ENCODE results near the gene FAM124A.

FAM124A gene

GRCh38 chr13:51180853-51181511 is 41.2 kb upstream of the FAM124A start:
- no peak for TF ChIP-seq CTCF (conservative IDR thresholded peaks at IDR 0.05; ENCODE audit: low read length)
- DNase-seq (ENCODE audit: low read depth): no peak

GRCh38 chr13:51181786-51182383 is 40.3 kb upstream of the FAM124A start:
- TF ChIP-seq CTCF (conservative IDR thresholded peaks at IDR 0.05; ENCODE audit: low read length): no peak
- no peak for DNase-seq (ENCODE audit: low read depth)

More at GRCh38 chr13:51180853-51181511, 41.2 kb upstream of the FAM124A start:
- H3K4me3 ChIP-seq (ENCODE audit: low read length): no peak overlapping the region

GRCh38 chr13:51191743-51192142 is 30.5 kb upstream of the FAM124A start:
- TF ChIP-seq CTCF (conservative IDR thresholded peaks at IDR 0.05; ENCODE audit: low read length): no peak
- DNase-seq (ENCODE audit: low read depth): no peak
- H3K4me3 ChIP-seq (ENCODE audit: low read length): no peak overlapping the region

More at GRCh38 chr13:51181786-51182383, 40.3 kb upstream of the FAM124A start:
- H3K4me3 ChIP-seq (ENCODE audit: low read length): no peak overlapping the region

- no peak for TF ChIP-seq CTCF (conservative IDR thresholded peaks at IDR 0.05; ENCODE audit: low read length)
- no peak overlapping the region for H3K4me3 ChIP-seq (ENCODE audit: low read length)
- DNase-seq (ENCODE audit: low read depth): no peak
Observed at GRCh38 chr13:51192348-51192747, 29.9 kb upstream of the FAM124A start.

- no peak for TF ChIP-seq CTCF (conservative IDR thresholded peaks at IDR 0.05; ENCODE audit: low read length)
- H3K4me3 ChIP-seq (ENCODE audit: low read length): no peak overlapping the region
- DNase-seq (ENCODE audit: low read depth): no peak
Observed at GRCh38 chr13:51193387-51193786, 28.8 kb upstream of the FAM124A start.

- no peak for DNase-seq (ENCODE audit: low read depth)
- H3K4me3 ChIP-seq (ENCODE audit: low read length): no peak overlapping the region
- no peak for TF ChIP-seq CTCF (conservative IDR thresholded peaks at IDR 0.05; ENCODE audit: low read length)
Observed at GRCh38 chr13:51194942-51195341, 27.3 kb upstream of the FAM124A start.

- no peak for DNase-seq (ENCODE audit: low read depth)
- H3K4me3 ChIP-seq (ENCODE audit: low read length): no peak overlapping the region
- no peak for TF ChIP-seq CTCF (conservative IDR thresholded peaks at IDR 0.05; ENCODE audit: low read length)
Observed at GRCh38 chr13:51201886-51202285, 20.3 kb upstream of the FAM124A start.

Data from AG10803 (cell line).